ENCODE results near the gene LYG1. TPM values are rescaled to one million over a fixed set of nuclear protein-coding genes. Genes with fewer than 3 reads are reported as not detected.

LYG1 gene
- total RNA-seq, 3 donors from 2014 or later: 0.47 to 0.68 (median 0.54) TPM

DNA sequence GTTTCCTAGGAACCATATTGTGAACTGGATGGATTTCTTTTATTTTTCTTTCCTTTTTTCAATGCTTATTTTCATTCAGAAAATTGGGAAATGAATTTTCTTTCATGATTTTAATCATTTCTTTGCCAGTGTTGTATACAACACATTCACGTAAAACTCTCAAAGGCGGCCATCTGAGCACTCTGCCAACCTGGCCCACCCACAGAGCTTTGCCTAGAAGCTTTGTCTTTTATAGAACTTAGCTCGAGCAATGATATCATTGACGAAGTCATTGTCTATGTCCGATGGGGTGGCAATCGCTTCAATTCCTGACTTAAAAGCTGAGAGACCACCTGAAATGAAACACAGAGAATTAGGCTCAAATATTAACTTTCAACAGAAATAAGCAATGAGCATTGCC, 58.8 kb downstream of the LYG1 start:
- DNase-seq (no peak), ATAC-seq (no peak)
- Mint-ChIP-seq H3K36me3 (ENCODE audit: insufficient read depth) (peaks cover 7% of the 10 kb centered on the region), H3K4me3 (no peak overlapping the region), H3K27me3 (ENCODE audit: low read depth) (no peaks in the 10 kb centered on the region), H3K4me1 (ENCODE audit: low read depth) (no peaks in the 10 kb centered on the region), H3K9me3 (no peaks in the 10 kb centered on the region)

DNA sequence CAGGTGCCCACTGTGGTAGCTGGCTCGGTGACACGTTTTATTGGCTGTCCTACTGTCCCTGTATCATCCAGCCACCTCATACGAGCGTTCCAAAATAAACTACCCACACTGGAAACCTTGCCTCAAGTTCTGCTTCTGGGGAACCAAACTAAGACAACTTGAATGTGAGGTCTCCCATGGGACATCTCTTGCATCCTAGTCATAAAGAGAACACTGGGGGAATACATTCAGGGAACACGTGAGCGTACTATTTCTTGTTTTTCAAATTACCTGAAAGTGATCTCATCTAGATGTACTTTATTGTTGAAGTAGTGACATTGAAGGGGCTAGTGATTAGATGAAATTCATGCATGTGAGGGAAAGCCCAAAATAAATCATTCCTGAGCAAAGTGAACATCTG, 60.6 kb downstream of the LYG1 start:
- DNase-seq (no peak), ATAC-seq (no peak)
- peaks cover 3% of the 10 kb centered on the region for H3K36me3 Mint-ChIP-seq (ENCODE audit: insufficient read depth)
- no peaks in the 10 kb centered on the region for H3K27me3 Mint-ChIP-seq (ENCODE audit: low read depth)
- H3K4me3 Mint-ChIP-seq: no peak overlapping the region
- H3K9me3 Mint-ChIP-seq: no peaks in the 10 kb centered on the region
- H3K4me1 Mint-ChIP-seq (ENCODE audit: low read depth): no peaks in the 10 kb centered on the region

DNA sequence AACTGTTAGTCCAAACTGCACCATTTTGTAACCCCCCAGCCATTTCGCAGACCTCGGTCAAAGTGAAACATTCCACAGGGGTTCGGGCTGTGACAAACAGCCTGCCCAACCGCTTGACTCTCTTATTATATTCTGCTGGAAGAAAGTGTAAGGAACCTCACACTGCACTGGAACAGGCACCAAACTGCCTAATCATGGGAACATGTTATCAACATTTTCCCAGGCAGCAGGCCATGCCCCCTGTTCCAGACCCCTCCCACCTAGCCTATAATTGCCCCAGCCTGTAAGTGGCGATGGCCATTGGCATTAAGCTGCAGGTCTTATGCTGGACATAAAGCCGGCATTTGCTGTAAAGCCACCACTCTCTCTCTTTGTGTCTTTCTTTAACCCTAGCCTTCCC, 62.4 kb downstream of the LYG1 start:
- Mint-ChIP-seq H3K27me3 (ENCODE audit: low read depth) (no peaks in the 10 kb centered on the region), H3K4me3 (no peak overlapping the region), H3K36me3 (ENCODE audit: insufficient read depth) (peaks cover 6% of the 10 kb centered on the region), H3K4me1 (ENCODE audit: low read depth) (no peaks in the 10 kb centered on the region), H3K9me3 (no peaks in the 10 kb centered on the region)
- no peak for ATAC-seq
- no peak for DNase-seq

Other genes starting within 250 kb of the LYG1 start
- under 1 TPM; 0.19 to 0.40 (median 0.37) TPM for gene C2orf15, start 159.5 kb downstream of the LYG1 start, total RNA-seq
- 1 to 10 TPM; 2.8 to 5.5 (median 3.4) TPM for gene TSGA10, start 146.3 kb downstream of the LYG1 start, total RNA-seq
- 1 to 10 TPM; 4.5 to 5.5 (median 4.9) TPM for gene LIPT1, start 146.2 kb downstream of the LYG1 start, total RNA-seq
- gene MITD1, start 120.1 kb downstream of the LYG1 start, total RNA-seq: 10 to 100 TPM; 52.1 to 54.7 (median 54.0) TPM
- gene MRPL30, start 120.0 kb downstream of the LYG1 start, total RNA-seq: 10 to 100 TPM; 28.2 to 30.2 (median 29.7) TPM
- gene LYG2, start 45.5 kb downstream of the LYG1 start, total RNA-seq: not detected
- 10 to 100 TPM; 34.3 to 36.3 (median 35.6) TPM for gene TXNDC9, start 35.1 kb upstream of the LYG1 start, total RNA-seq
- 100 to 1,000 TPM; 102 to 111 (median 102) TPM for gene EIF5B, start 36.2 kb upstream of the LYG1 start, total RNA-seq
- 10 to 100 TPM; 22.0 to 26.8 (median 23.1) TPM for gene REV1, start 188.8 kb upstream of the LYG1 start, total RNA-seq